GM13976 (cell line): Measurements from ENCODE around the gene DHX32.

ENCODE experiments used
- DNase-seq: peaks from one replicate; pipeline ENCODE4 v3.0.0; 2012; ENCODE audit warnings: low spot score
- in situ Hi-C: fragments of 300-500 bp; cut with MboI; formaldehyde crosslinking; loops from one replicate; pipeline ENCODE4 v1.12.0; 2022; ENCODE audit warnings: low sequenced_read_pairs, mixed read lengths, inconsistent platforms; ENCODE audit not compliant: unreplicated experiment
- TF ChIP-seq, protein P1 (sequence below): IDR thresholded peaks from 2 replicates; pipeline ENCODE4 v1.5.1; 2012; ENCODE audit warnings: borderline replicate concordance, mild to moderate bottlenecking; ENCODE audit not compliant: insufficient read depth; ENCODE audit errors: extremely low read depth, missing control alignments, control extremely low read depth

Gene DHX32

DNA sequence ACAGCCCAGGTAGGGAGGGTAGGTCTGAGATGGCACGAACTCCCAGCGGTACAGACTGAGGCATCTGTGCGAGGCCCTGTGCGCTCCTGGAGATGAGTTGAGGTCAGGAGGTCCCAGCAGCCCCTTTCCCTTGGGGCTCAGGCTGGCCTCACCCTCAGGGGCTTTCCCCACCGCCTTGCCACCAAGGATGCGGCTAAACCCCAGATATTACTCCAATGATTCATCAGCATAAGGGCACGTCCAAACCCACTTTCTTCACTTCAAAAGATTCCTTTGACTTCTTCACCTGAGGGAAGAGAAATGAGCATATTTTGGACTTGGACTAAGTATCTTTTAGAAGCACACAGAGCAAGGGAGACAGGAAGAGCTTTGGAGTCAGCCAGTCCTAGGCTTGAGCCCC lies 78.4 kb downstream of the DHX32 start:
- DNase-seq = no peak
- TF ChIP-seq, protein P1, sequence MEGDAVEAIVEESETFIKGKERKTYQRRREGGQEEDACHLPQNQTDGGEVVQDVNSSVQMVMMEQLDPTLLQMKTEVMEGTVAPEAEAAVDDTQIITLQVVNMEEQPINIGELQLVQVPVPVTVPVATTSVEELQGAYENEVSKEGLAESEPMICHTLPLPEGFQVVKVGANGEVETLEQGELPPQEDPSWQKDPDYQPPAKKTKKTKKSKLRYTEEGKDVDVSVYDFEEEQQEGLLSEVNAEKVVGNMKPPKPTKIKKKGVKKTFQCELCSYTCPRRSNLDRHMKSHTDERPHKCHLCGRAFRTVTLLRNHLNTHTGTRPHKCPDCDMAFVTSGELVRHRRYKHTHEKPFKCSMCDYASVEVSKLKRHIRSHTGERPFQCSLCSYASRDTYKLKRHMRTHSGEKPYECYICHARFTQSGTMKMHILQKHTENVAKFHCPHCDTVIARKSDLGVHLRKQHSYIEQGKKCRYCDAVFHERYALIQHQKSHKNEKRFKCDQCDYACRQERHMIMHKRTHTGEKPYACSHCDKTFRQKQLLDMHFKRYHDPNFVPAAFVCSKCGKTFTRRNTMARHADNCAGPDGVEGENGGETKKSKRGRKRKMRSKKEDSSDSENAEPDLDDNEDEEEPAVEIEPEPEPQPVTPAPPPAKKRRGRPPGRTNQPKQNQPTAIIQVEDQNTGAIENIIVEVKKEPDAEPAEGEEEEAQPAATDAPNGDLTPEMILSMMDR = no peak
- in situ Hi-C loops = no loop called here

DNA sequence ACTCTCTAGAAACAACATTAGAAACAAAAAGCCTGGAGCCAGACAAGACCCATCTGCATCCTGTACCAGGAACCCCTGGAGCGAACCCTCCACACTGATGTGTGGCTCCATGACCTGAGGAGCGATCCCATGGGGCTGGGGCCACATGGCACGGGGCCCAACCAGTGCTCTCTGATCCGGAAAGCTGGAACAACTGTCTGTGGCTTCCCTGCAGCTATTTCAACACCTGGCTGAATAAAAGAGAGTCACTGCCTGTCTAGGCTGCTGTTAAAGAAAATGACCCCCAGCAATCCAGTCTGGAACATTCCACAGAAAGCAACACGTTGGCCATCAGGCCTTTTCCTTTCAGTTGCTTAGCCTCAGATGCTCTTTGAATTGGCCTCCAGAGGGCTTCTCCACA lies 79.0 kb downstream of the DHX32 start:
- DNase-seq = no peak
- in situ Hi-C loops = no loop called here
- TF ChIP-seq, protein P1 = no peak

DNA sequence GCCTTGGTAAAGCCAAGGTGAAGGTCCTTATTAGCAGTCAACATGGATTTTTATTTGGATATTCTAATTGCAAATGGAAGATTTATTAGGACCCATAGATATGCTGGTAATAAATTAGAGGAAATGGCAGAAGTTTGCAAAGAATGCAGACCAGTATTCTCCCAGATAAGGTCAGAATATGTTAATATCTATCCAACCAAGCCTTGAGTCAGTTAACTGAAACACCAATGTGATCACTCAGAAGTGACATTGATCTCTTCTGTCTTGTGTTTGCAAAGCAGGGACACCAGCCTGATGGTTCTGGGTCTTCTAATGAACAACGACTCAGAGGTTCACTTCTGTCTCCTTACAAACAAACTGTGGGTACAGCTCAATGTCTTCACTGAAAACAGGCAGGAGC lies 79.5 kb downstream of the DHX32 start:
- TF ChIP-seq, protein P1 = no peak
- DNase-seq = no peak
- in situ Hi-C loops = no loop called here

DNA sequence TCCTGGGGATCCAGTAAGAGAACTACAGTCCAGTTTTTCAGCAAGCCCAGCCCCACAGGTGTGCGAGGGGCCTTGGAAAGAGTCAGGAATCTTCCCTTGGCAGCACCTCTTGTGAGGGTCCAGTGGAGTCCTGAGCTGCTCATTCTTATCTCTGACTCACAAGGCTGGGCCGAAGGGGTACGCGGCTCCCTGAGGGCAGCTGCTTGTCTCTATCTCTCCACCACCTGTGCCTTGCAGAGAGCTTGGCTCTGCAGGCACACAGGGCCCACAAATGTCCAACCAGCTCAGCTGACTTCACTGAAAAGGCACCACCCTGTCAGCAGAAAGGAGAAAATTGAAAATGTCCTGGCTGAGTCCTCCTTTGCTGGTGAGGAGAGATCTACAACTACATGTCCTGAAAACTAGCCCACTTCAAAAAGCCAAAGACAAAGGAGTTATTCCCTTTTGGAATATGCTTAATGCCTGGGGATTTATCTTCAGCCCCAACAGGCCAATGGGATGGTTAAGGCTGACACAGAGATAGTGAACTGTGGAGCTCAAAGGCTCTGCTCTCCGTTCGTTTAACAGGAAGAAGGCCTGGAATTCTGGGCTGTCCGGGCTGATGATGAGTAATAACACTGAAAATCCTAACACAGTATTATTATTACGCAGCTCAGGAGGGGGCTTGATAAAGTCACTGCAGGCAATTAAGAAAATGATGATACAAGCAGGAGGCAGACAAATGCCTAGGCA lies 81.5 kb downstream of the DHX32 start:
- TF ChIP-seq, protein P1 = no peak
- in situ Hi-C loops = no loop called here
- DNase-seq = no peak

DNA sequence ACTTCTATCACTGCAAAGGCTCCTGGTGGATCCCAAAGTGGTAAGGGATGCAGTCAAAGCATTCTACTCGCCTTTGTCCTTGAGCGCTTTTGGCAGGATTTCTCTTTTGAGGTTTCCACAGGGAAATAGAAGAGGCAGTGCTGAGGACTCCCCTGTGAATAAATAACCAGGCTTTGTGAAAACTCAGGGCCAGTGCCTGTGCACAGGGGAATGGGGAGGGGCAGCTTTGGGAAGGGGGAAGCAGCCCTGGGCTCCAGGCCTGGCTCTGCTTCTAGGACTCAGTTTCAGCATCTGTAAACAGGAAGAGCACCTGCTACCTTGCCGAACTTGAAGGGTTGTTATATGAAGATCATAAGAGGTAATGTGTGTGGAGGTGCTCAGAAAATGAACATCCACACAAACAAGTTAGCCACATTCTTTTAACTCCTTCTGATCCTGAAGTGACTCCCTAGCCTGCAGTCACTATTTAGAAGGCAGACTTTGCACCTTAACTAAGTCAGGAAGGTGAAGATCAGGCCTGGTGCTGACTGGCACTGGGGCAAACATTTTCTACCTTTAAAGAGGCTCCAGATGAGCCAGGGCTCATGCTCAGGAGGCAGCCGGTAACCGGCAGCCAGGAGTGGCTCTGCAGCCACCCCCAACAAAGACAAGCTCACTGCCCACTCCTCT lies 83.0 kb downstream of the DHX32 start:
- no peak for DNase-seq
- TF ChIP-seq, protein P1 = no peak
- in situ Hi-C loops = no loop called here

DNA sequence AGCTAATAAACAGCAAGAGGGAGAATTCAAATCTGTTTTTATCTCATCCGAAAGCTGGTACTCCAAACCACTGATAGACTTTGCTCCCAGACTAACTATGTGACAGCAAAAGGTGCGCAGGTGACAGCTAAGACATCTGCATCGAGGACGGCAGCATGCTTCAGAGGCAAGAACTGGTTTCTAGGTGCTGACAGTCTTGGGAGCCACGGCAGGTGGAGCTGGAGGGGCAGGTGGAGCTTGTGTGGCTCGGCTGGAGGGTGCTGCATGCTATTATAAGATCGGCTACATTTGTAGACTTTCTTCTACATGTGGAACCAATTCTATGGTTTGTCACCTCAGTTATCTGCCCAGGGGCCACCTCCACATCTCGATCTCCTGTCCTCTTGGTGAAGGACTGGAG lies 83.7 kb downstream of the DHX32 start:
- no peak for DNase-seq
- TF ChIP-seq, protein P1 = no peak
- in situ Hi-C loops = no loop called here
